SK-MEL-5 (cell line): ENCODE measurements around the gene KCTD4. TPM values are rescaled to one million over a fixed set of nuclear protein-coding genes. Genes with fewer than 3 reads are reported as not detected.

Experiments
- total RNA-seq: library from RNA; depleted of rRNA; stranded (reverse); fragments of >200 nt; shearing (Covaris generic); gene quantifications from 2 replicates; pipeline ENCODE4 v1.2.3, GENCODE V29; 2014; rRNA removed

KCTD4 gene
- total RNA-seq, 1 experiment from 2014 or later: 0.34 TPM

Other genes with a start within 250 kb of the KCTD4 start
- gene NUFIP1, start 211.6 kb downstream of the KCTD4 start, total RNA-seq: 5.1 and 6.1 TPM in 2 replicates
- 11.1 and 12.1 TPM in 2 replicates for gene GPALPP1, start 211.5 kb downstream of the KCTD4 start, total RNA-seq
- gene GTF2F2, start 80.5 kb downstream of the KCTD4 start, total RNA-seq: 67.7 TPM in 2 replicates
- gene TPT1, start 140.1 kb upstream of the KCTD4 start, total RNA-seq: 3,844 and 3,941 TPM in 2 replicates
- gene SLC25A30, start 217.3 kb upstream of the KCTD4 start, total RNA-seq: 14.7 and 14.9 TPM in 2 replicates